HG03521 (cell line): Measurements from ENCODE around the gene CNTFR.

Experiments used
- ATAC-seq: cut with Tn5 transposase; IDR thresholded peaks from one replicate; pipeline ENCODE4 v1.9.1; 2021; ENCODE audit warnings: mild to moderate bottlenecking, moderate library complexity; ENCODE audit not compliant: unreplicated experiment

Gene CNTFR

GRCh38 chr9:34556949-34557348 is 32.6 kb downstream of the CNTFR start:
- ATAC-seq, result no peak

GRCh38 chr9:34555936-34556525 is 33.5 kb downstream of the CNTFR start:
- no peak for ATAC-seq

- no peak for ATAC-seq
These were observed 34.0 kb downstream of the CNTFR start for GRCh38 chr9:34555500-34555899.

- ATAC-seq, result no peak
These were observed 34.5 kb downstream of the CNTFR start for GRCh38 chr9:34555002-34555348.

GRCh38 chr9:34554211-34555001 is 35.1 kb downstream of the CNTFR start:
- ATAC-seq, result no peak

GRCh38 chr9:34553511-34554021 is 36.0 kb downstream of the CNTFR start:
- ATAC-seq, result no peak

- ATAC-seq, result no peak
These were observed 36.5 kb downstream of the CNTFR start for GRCh38 chr9:34552986-34553385.

- no peak for ATAC-seq
These were observed 36.9 kb downstream of the CNTFR start for GRCh38 chr9:34552606-34552981.

- no peak for ATAC-seq
These were observed 37.5 kb downstream of the CNTFR start for GRCh38 chr9:34551751-34552605.

- no peak for ATAC-seq
These were observed 38.7 kb downstream of the CNTFR start for GRCh38 chr9:34550681-34551270.

- no peak for ATAC-seq
These were observed 39.4 kb downstream of the CNTFR start for GRCh38 chr9:34550016-34550680.

GRCh38 chr9:34549407-34549732 is 40.2 kb downstream of the CNTFR start:
- no peak for ATAC-seq

GRCh38 chr9:34547960-34548611 is 41.4 kb downstream of the CNTFR start:
- ATAC-seq, result no peak

GRCh38 chr9:34546834-34547827 is 42.4 kb downstream of the CNTFR start:
- no peak for ATAC-seq

- ATAC-seq, result no peak
These were observed 43.3 kb downstream of the CNTFR start for GRCh38 chr9:34546102-34546833.

- ATAC-seq, result no peak
These were observed 44.0 kb downstream of the CNTFR start for GRCh38 chr9:34545497-34545896.

- ATAC-seq, result no peak
These were observed 45.5 kb downstream of the CNTFR start for GRCh38 chr9:34544035-34544434.

GRCh38 chr9:34541540-34541939 is 48.0 kb downstream of the CNTFR start:
- ATAC-seq, result no peak
